SK-N-SH treated with all-trans-retinoic acid at 6 μM for 48 hours (cell line): ENCODE data around the gene OR5L1.

Source experiments
- ARNTL ChIP-seq: fragments of 450-650 bp; formaldehyde crosslinking; IDR thresholded peaks from 2 replicates; pipeline ENCODE4 v1.5.0; 2020; ENCODE audit warnings: low read depth, mild to moderate bottlenecking, moderate library complexity, borderline replicate concordance
- CREB5 ChIP-seq: fragments of 250-450 bp; sonication (Bioruptor Pico); IDR thresholded peaks from 2 replicates; pipeline ENCODE4 v1.5.1; 2020; ENCODE audit warnings: low read depth, mild to moderate bottlenecking, moderate library complexity
- CSDC2 ChIP-seq: fragments of 250-450 bp; sonication (Bioruptor Pico); IDR thresholded peaks from 2 replicates; pipeline ENCODE4 v1.5.0; 2020; ENCODE audit warnings: mild to moderate bottlenecking, moderate library complexity
- GLIS3 ChIP-seq: fragments of 250-450 bp; sonication (Bioruptor Pico); IDR thresholded peaks from 2 replicates; pipeline ENCODE4 v1.5.0; 2020; ENCODE audit warnings: mild to moderate bottlenecking, moderate library complexity
- OSR1 ChIP-seq: fragments of 250-450 bp; sonication (Bioruptor Pico); IDR thresholded peaks from 2 replicates; pipeline ENCODE4 v1.8.0; 2022; ENCODE audit warnings: moderate library complexity, mild to moderate bottlenecking, inconsistent platforms
- PATZ1 ChIP-seq: fragments of 250-450 bp; sonication (Bioruptor Pico); IDR thresholded peaks from 2 replicates; pipeline ENCODE4 v1.8.0; 2020; ENCODE audit warnings: mild to moderate bottlenecking, moderate library complexity, borderline replicate concordance
- POU6F1 ChIP-seq: fragments of 250-450 bp; sonication (Bioruptor Pico); IDR thresholded peaks from 2 replicates; pipeline ENCODE4 v1.8.0; 2021; ENCODE audit warnings: low read depth, mild to moderate bottlenecking, moderate library complexity, borderline replicate concordance
- PPARA ChIP-seq: fragments of 250-450 bp; sonication (Bioruptor Pico); IDR thresholded peaks from 2 replicates; pipeline ENCODE4 v1.5.0; 2020; ENCODE audit warnings: mild to moderate bottlenecking, borderline replicate concordance
- RARB ChIP-seq: fragments of 250-450 bp; sonication (Bioruptor Pico); IDR thresholded peaks from 2 replicates; pipeline ENCODE4 v1.8.0; 2021; ENCODE audit warnings: mild to moderate bottlenecking, moderate library complexity
- ZFP3 ChIP-seq: fragments of 250-450 bp; sonication (Bioruptor Pico); IDR thresholded peaks from 2 replicates; pipeline ENCODE4 v1.5.0; 2020; ENCODE audit warnings: mild to moderate bottlenecking, moderate library complexity
- ZFP30 ChIP-seq: fragments of 450-650 bp; formaldehyde crosslinking; IDR thresholded peaks from 2 replicates; pipeline ENCODE4 v1.5.0; 2022; ENCODE audit warnings: mild to moderate bottlenecking, moderate library complexity
- ZNF565 ChIP-seq: fragments of 450-650 bp; formaldehyde crosslinking; conservative IDR thresholded peaks from 2 replicates; pipeline ENCODE4 v1.5.0; 2020; ENCODE audit warnings: low read depth, mild to moderate bottlenecking, moderate library complexity
- ZNF70 ChIP-seq: fragments of 450-650 bp; formaldehyde crosslinking; IDR thresholded peaks from 2 replicates; pipeline ENCODE4 v1.5.0; 2020; ENCODE audit warnings: mild to moderate bottlenecking, moderate library complexity
- ZNF8 ChIP-seq: fragments of 450-650 bp; formaldehyde crosslinking; IDR thresholded peaks from 2 replicates; pipeline ENCODE4 v1.5.0; 2020; ENCODE audit warnings: mild to moderate bottlenecking, moderate library complexity

GRCh38 chr11:55819330-55819729, 8.2 kb downstream of the OR5L1 start, which contains the start of gene OR5D18:
- no peak for TF ChIP-seq ZFP30
- TF ChIP-seq GLIS3 (CRISPR knock-in tag): no peak
- no peak for TF ChIP-seq CREB5 (CRISPR knock-in tag)
- TF ChIP-seq RARB (CRISPR knock-in tag): no peak
- no peak for TF ChIP-seq ZNF8 (CRISPR knock-in tag)
- TF ChIP-seq PPARA (CRISPR knock-in tag): no peak
- no peak for TF ChIP-seq ZFP3 (CRISPR knock-in tag)
- no peak for TF ChIP-seq ZNF70 (CRISPR knock-in tag)
- no peak for TF ChIP-seq POU6F1 (CRISPR knock-in tag)
- TF ChIP-seq ZNF565 (CRISPR knock-in tag): no peak
- TF ChIP-seq ARNTL (CRISPR knock-in tag): no peak
- no peak for TF ChIP-seq PATZ1 (CRISPR knock-in tag)
- no peak for TF ChIP-seq OSR1 (CRISPR knock-in tag)
- TF ChIP-seq CSDC2 (CRISPR knock-in tag): no peak
